Bronchial smooth muscle cell (primary cell): Measurements from ENCODE around the gene SDHA. TPM values are rescaled to one million over a fixed set of nuclear protein-coding genes. Genes with fewer than 3 reads are reported as not detected.

Experiments used
- total RNA-seq: library from RNA; depleted of rRNA; stranded (reverse); fragments of >200 nt; gene quantifications from 2 replicates; pipeline ENCODE4 v1.2.1, GENCODE V29; 2014

SDHA gene
- 146 and 168 TPM in 2 replicates for total RNA-seq

GRCh38 chr5:217494-218456 is at the start of gene SDHA, which contains the start of gene CCDC127:
Gene SDHA (plus strand): TSS chr5:218320. CDS start chr5:218356, 36 bp downstream.
Gene CCDC127 (minus strand): TSS chr5:218153. CDS start chr5:216849, 1,304 bp downstream.

DNA sequence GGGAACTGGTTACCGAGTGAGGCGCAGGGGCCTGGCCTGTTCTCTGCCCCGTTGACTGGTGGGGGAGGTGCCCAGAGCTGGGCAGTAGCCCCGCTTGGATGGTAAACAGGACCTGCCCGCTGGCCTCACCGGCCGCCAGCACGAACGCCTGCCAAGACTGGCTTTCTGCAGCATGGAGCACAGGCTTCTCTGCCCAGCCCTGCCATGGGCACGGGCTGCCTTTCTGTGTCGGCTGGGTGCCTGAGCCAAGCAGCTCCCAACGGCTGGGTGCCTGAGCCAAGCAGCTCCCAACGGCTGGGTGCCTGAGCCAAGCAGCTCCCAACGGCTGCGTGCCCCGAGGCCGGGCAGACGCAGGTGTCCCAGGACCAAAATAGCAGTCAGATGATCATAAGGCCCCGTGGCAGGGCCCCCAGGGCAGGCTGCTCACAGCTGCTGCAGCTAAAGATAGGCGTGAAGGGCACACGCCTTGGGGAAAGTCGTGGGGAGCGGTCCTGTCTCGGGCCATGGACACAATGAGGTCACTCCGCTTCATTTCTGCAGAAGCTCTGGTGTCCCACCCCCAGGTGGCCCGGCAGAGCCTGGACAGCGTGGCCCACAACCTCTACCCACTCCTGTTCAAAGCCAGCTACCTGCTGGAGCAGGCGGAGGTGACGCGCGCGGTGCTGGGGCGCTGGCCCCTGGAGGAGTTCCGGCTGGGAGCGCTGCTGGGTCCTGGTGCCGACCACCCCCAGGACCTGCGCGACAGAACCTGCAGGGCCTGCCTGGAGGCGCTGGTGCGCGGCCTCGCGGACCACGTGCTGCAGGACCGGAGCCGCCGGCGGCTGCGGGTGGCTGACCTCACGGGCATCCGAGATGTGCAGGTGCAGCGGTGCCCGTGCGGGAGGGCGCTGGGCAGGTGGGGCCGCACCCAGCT is 26.8 kb upstream of the SDHA start, which contains the start of gene LRRC14B:
Gene LRRC14B (plus strand): TSS at position 460 of the 913 bp plus-strand sequence. CDS start 44 bp downstream, at position 504.

Other genes starting within 250 kb of the SDHA start
- under 0.01 TPM in 2 replicates for gene PLEKHG4B, start 126.2 kb upstream of the SDHA start, total RNA-seq
- gene LRRC14B, start 26.8 kb upstream of the SDHA start, total RNA-seq = not detected in 2 replicates
- gene CCDC127, start 167 bp upstream of the SDHA start, total RNA-seq = 6.5 and 7.6 TPM in 2 replicates
- 136 and 202 TPM in 2 replicates for gene PDCD6, start 53.3 kb downstream of the SDHA start, total RNA-seq
- gene AHRR, start 103.4 kb downstream of the SDHA start, total RNA-seq = 23.8 and 29.2 TPM in 2 replicates
- 53.0 and 68.0 TPM in 2 replicates for gene EXOC3, start 224.9 kb downstream of the SDHA start, total RNA-seq